Stimulated activated CD4-positive, alpha-beta T cell treated with anti-CD3 and anti-CD28 coated beads, Interleukin-4, amount 100 ng/mL, for 4 hours (primary cell): ENCODE results near the gene ADGRV1.
"Not testable (repeated sequence)": the region's sequence is repeated elsewhere in the genome, so short reads cannot be mapped to it uniquely, and the experiment has no call there.

Experiments
- DNase-seq, 2 experiments: peaks; one replicate each; pipeline ENCODE4 v3.0.0-alpha.2; 2020

Gene ADGRV1

GRCh38 chr5:90595766-90596165 lies 37.2 kb downstream of the ADGRV1 start:
- not testable (repeated sequence) for DNase-seq

- DNase-seq = no peak
Measured at GRCh38 chr5:90598293-90598692, 39.7 kb downstream of the ADGRV1 start.

- not testable (repeated sequence) for DNase-seq
Measured at GRCh38 chr5:90600307-90600706, 41.7 kb downstream of the ADGRV1 start.

- no peak for DNase-seq
Measured at GRCh38 chr5:90601468-90601867, 42.9 kb downstream of the ADGRV1 start.

- no peak for DNase-seq
Measured at GRCh38 chr5:90602681-90603080, 44.1 kb downstream of the ADGRV1 start.

- DNase-seq = no peak
Measured at GRCh38 chr5:90606539-90606938, 47.9 kb downstream of the ADGRV1 start.

GRCh38 chr5:90612919-90613318 lies 54.3 kb downstream of the ADGRV1 start:
- no peak for DNase-seq

- no peak for DNase-seq
Measured at GRCh38 chr5:90613459-90613858, 54.9 kb downstream of the ADGRV1 start.

GRCh38 chr5:90613918-90614504 lies 55.4 kb downstream of the ADGRV1 start:
- DNase-seq = no peak

GRCh38 chr5:90615355-90615754 lies 56.8 kb downstream of the ADGRV1 start:
- no peak for DNase-seq

- DNase-seq = no peak
Measured at GRCh38 chr5:90618071-90618470, 59.5 kb downstream of the ADGRV1 start.

GRCh38 chr5:90619762-90620161 lies 61.2 kb downstream of the ADGRV1 start:
- not testable (repeated sequence) for DNase-seq

- no peak for DNase-seq
Measured at GRCh38 chr5:90621848-90622247, 63.3 kb downstream of the ADGRV1 start.

- DNase-seq = no peak
Measured at GRCh38 chr5:90626493-90626892, 67.9 kb downstream of the ADGRV1 start.

- no peak for DNase-seq
Measured at GRCh38 chr5:90628492-90628891, 69.9 kb downstream of the ADGRV1 start.

- DNase-seq = no peak
Measured at GRCh38 chr5:90632791-90633190, 74.2 kb downstream of the ADGRV1 start.

GRCh38 chr5:90636948-90637347 lies 78.4 kb downstream of the ADGRV1 start:
- DNase-seq = no peak

GRCh38 chr5:90637731-90638130 lies 79.1 kb downstream of the ADGRV1 start:
- no peak for DNase-seq

GRCh38 chr5:90638878-90639277 lies 80.3 kb downstream of the ADGRV1 start:
- no peak for DNase-seq

- no peak for DNase-seq
Measured at GRCh38 chr5:90640484-90641059, 82.0 kb downstream of the ADGRV1 start.

- DNase-seq = no peak
Measured at GRCh38 chr5:90641528-90641927, 82.9 kb downstream of the ADGRV1 start.

GRCh38 chr5:90642706-90643229 lies 84.2 kb downstream of the ADGRV1 start:
- no peak for DNase-seq

GRCh38 chr5:90644132-90644531 lies 85.5 kb downstream of the ADGRV1 start:
- no peak for DNase-seq

GRCh38 chr5:90645024-90645610 lies 86.5 kb downstream of the ADGRV1 start:
- DNase-seq = no peak
